Neural crest cell (in vitro differentiated cells): ENCODE data around the gene AP1M2. TPM values are rescaled to one million over a fixed set of nuclear protein-coding genes. Genes with fewer than 3 reads are reported as not detected.
"Not testable (repeated sequence)": the region's sequence is repeated elsewhere in the genome, so short reads cannot be mapped to it uniquely, and the experiment has no call there.

ENCODE experiments used
- DNase-seq: peaks from one replicate; pipeline ENCODE4 v3.0.0; 2021; ENCODE audit warnings: low read depth, mixed read lengths, low spot score
- H3K27ac Mint-ChIP-seq: one replicate; pipeline ENCODE4 v1.8.0; 2021; ENCODE audit warnings: mild to moderate bottlenecking, mixed read lengths; ENCODE audit not compliant: unreplicated experiment
- H3K27me3 Mint-ChIP-seq: 2 replicates; pipeline ENCODE4 v1.8.0; 2021; ENCODE audit warnings: low read depth, mild to moderate bottlenecking, mixed read lengths
- H3K36me3 Mint-ChIP-seq: 2 replicates; pipeline ENCODE4 v1.8.0; 2021; ENCODE audit warnings: low read depth, mild to moderate bottlenecking, mixed read lengths
- H3K4me1 Mint-ChIP-seq: 2 replicates; pipeline ENCODE4 v1.8.0; 2021; ENCODE audit warnings: mixed read lengths
- H3K4me3 Mint-ChIP-seq: one replicate; pipeline ENCODE4 v1.8.0; 2021; ENCODE audit warnings: mild to moderate bottlenecking, mixed read lengths
- H3K9me3 Mint-ChIP-seq: 2 replicates; pipeline ENCODE4 v1.8.0; 2021; ENCODE audit warnings: mixed read lengths
- total RNA-seq: library from RNA; stranded (reverse); gene quantifications from 2 replicates; pipeline ENCODE4 v1.2.1, GENCODE V29; 2021
- TF ChIP-seq, protein P1 (sequence below): fragments of 200-600 bp; sonication (generic); conservative IDR thresholded peaks from 2 replicates; pipeline ENCODE4 v1.5.0; 2021; ENCODE audit warnings: antibody characterized with exemption, mild to moderate bottlenecking

AP1M2 gene
- total RNA-seq, 1 donor from 2014 or later = not detected

GRCh38 chr19:10574462-10574861 lies 12.7 kb downstream of the AP1M2 start:
- Mint-ChIP-seq H3K36me3 (no peaks in the 10 kb centered on the region), H3K4me1 (peaks cover 8% of the 10 kb centered on the region), H3K4me3 (peak overlapping the region; percentile 31), H3K27me3 (no peaks in the 10 kb centered on the region), H3K9me3 (no peaks in the 10 kb centered on the region), H3K27ac (no peak overlapping the region)
- TF ChIP-seq, protein P1, sequence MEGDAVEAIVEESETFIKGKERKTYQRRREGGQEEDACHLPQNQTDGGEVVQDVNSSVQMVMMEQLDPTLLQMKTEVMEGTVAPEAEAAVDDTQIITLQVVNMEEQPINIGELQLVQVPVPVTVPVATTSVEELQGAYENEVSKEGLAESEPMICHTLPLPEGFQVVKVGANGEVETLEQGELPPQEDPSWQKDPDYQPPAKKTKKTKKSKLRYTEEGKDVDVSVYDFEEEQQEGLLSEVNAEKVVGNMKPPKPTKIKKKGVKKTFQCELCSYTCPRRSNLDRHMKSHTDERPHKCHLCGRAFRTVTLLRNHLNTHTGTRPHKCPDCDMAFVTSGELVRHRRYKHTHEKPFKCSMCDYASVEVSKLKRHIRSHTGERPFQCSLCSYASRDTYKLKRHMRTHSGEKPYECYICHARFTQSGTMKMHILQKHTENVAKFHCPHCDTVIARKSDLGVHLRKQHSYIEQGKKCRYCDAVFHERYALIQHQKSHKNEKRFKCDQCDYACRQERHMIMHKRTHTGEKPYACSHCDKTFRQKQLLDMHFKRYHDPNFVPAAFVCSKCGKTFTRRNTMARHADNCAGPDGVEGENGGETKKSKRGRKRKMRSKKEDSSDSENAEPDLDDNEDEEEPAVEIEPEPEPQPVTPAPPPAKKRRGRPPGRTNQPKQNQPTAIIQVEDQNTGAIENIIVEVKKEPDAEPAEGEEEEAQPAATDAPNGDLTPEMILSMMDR = no peak
- DNase-seq = no peak

DNA sequence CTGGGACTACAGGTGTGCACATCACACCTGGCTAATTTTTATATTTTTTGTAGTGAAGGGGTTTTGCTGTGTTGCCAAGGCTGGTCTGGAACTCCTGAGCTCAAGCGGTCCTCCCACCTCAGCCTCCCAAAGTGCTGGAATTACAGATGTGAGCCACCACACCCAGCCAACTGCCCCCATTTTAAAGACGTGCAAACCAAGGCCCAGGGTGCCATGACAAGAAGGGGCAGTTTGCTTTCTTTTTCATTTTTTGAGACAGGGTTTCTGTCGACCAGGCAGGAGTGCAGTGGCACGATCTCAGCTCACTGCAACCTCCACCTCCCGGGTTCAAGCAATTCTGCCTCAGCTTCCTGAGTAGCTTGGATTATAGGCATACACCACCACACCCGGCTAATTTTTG lies 13.3 kb downstream of the AP1M2 start:
- not testable (repeated sequence) for H3K27me3 Mint-ChIP-seq, DNase-seq, H3K4me3 Mint-ChIP-seq, H3K9me3 Mint-ChIP-seq, H3K27ac Mint-ChIP-seq, H3K36me3 Mint-ChIP-seq
- H3K4me1 Mint-ChIP-seq = peaks cover 14% of the 10 kb centered on the region

DNA sequence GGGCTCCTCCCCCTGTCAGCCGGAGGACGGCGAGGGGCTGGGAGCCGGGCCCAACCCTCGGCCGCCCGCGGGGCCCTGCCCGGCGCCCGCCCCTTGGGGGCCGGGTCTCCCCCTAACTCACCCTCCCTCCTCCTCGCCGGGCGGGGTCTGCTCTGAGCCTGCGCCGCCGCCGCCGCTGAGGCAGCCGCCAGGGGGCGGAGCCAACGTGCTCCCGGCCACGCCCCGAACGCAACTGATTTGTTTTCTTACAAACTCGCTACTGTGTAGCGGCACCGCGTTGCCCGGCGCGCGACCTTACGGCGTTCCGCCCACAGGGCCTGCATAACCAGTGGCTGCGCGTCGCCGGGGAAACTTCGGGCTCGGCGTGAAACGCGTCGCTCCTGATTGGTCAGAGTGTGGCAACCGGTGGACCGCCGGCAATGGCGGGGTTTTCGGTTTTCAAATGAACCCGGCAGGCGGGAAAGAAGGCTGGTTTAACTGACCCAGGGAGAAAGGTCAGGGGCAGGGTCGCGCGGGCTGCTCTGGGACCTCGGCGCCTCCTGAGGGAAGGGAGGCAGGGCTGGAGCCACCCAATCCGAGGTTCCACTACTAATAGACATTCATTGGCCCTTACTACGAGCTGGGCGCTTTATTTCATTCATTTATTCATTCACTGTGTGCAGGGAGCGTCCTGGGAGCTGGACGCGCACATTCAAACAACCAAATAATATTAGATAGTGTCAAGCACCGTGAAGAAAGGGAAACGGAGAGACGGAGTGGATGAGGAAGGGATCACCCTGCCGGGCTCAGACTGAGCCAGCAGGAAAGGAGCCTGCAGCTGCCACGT lies 18.1 kb downstream of the AP1M2 start, which contains the start of gene CDKN2D:
Gene CDKN2D (minus strand): TSS at position 154 of the 826 bp plus-strand sequence. CDS start 326 bp downstream, outside the sequence.
- peak within 1 kb of the TSS; percentile 96 for H3K27ac Mint-ChIP-seq
- peak; percentile 100 for DNase-seq
- H3K27me3 Mint-ChIP-seq = peaks cover 4% of the 10 kb centered on the region
- TF ChIP-seq, protein P1 = peak; percentile 33
- H3K36me3 Mint-ChIP-seq = no peaks in the 10 kb centered on the region
- H3K4me3 Mint-ChIP-seq = peak within 1 kb of the TSS; percentile 96
- peaks cover 50% of the 10 kb centered on the region for H3K4me1 Mint-ChIP-seq
- no peaks in the 10 kb centered on the region for H3K9me3 Mint-ChIP-seq

GRCh38 chr19:10568062-10568825 lies 18.9 kb downstream of the AP1M2 start:
- DNase-seq = no peak
- H3K4me1 Mint-ChIP-seq = peaks cover 50% of the 10 kb centered on the region
- no peaks in the 10 kb centered on the region for H3K9me3 Mint-ChIP-seq
- H3K4me3 Mint-ChIP-seq = peak overlapping the region; percentile 96
- H3K36me3 Mint-ChIP-seq = no peaks in the 10 kb centered on the region
- peaks cover 4% of the 10 kb centered on the region for H3K27me3 Mint-ChIP-seq
- TF ChIP-seq, protein P1 = no peak
- H3K27ac Mint-ChIP-seq = no peak overlapping the region

- Mint-ChIP-seq H3K27me3 (peaks cover 4% of the 10 kb centered on the region), H3K4me3 (peak overlapping the region; percentile 96), H3K9me3 (no peaks in the 10 kb centered on the region), H3K27ac (no peak overlapping the region), H3K36me3 (no peaks in the 10 kb centered on the region), H3K4me1 (peaks cover 50% of the 10 kb centered on the region)
- TF ChIP-seq, protein P1 = no peak
- no peak for DNase-seq
Observed at GRCh38 chr19:10567656-10568055, 19.5 kb downstream of the AP1M2 start.
